ENCODE measurements around the gene ZFYVE28.
A peak's percentile ranks its signal among the peaks of the same experiment; 100 is the strongest.

Gene ZFYVE28

GRCh38 chr4:2241410-2242353 lies 176.8 kb downstream of the ZFYVE28 start, which contains the start of the genes HAUS3 and POLN:
Gene HAUS3, minus strand, starts transcription at chr4:2242121. Its CDS starts 1,175 bp downstream, at chr4:2240946.
Gene POLN, minus strand, starts transcription at chr4:2242121. Its CDS starts 12,890 bp downstream, at chr4:2229231.
- ChIA-PET CTCF (interaction anchor here (2.3 to 2.5 kb wide), 2 partner anchors 17 to 21 kb away, joined by 8 to 10 read pairs; no protein-coding TSS in a partner anchor), POLR2A (interaction anchor here (0.5 to 2.5 kb wide), 5 partner anchors 9 to 174 kb away, joined by 3 to 12 read pairs (median 3); partner anchors contain the start of gene MXD4)
- TF ChIP-seq, protein P1, sequence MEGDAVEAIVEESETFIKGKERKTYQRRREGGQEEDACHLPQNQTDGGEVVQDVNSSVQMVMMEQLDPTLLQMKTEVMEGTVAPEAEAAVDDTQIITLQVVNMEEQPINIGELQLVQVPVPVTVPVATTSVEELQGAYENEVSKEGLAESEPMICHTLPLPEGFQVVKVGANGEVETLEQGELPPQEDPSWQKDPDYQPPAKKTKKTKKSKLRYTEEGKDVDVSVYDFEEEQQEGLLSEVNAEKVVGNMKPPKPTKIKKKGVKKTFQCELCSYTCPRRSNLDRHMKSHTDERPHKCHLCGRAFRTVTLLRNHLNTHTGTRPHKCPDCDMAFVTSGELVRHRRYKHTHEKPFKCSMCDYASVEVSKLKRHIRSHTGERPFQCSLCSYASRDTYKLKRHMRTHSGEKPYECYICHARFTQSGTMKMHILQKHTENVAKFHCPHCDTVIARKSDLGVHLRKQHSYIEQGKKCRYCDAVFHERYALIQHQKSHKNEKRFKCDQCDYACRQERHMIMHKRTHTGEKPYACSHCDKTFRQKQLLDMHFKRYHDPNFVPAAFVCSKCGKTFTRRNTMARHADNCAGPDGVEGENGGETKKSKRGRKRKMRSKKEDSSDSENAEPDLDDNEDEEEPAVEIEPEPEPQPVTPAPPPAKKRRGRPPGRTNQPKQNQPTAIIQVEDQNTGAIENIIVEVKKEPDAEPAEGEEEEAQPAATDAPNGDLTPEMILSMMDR (IDR thresholded peaks at IDR 0.05; ENCODE audit: insufficient read depth, low read length, missing control alignments): no peak
- peak within 1 kb of the TSS; percentile 95 for H3K4me3 ChIP-seq (ENCODE audit: low read depth, low read length)
- DNase-seq (ENCODE audit: low read depth, low spot score): peak; percentile 59

DNA sequence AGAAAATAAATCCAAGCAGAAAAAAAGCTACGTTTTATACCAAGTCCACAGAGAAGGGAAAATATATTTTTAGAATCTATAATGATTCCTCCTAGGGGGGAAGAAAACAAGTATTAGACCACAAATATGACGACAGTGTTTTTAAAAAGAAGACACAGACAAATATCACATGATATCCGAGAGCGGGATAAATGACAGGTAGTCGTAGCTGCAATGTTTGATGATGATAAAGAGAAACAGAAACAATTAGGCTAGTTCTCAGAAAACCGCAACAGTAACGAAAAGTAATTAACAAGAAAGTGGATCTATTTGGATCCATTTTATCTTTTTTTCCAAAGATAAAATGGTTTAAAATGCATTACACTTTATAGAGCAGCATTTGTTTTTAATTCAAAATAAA lies 177.4 kb downstream of the ZFYVE28 start:
- CTCF ChIA-PET: interaction anchor here (0.9 to 2.5 kb wide), 3 partner anchors 17 to 227 kb away, joined by 3 to 10 read pairs (median 8); no protein-coding TSS in a partner anchor
- POLR2A ChIA-PET: interaction anchor here (2.5 kb wide), 1 partner anchor 21 kb away, joined by 12 read pairs; the partner anchor contains the start of gene MXD4
- TF ChIP-seq, protein P1 (IDR thresholded peaks at IDR 0.05; ENCODE audit: insufficient read depth, low read length, missing control alignments): no peak
- no peak for DNase-seq (ENCODE audit: low read depth, low spot score)
- peak overlapping the region; percentile 95 for H3K4me3 ChIP-seq (ENCODE audit: low read depth, low read length)

DNA sequence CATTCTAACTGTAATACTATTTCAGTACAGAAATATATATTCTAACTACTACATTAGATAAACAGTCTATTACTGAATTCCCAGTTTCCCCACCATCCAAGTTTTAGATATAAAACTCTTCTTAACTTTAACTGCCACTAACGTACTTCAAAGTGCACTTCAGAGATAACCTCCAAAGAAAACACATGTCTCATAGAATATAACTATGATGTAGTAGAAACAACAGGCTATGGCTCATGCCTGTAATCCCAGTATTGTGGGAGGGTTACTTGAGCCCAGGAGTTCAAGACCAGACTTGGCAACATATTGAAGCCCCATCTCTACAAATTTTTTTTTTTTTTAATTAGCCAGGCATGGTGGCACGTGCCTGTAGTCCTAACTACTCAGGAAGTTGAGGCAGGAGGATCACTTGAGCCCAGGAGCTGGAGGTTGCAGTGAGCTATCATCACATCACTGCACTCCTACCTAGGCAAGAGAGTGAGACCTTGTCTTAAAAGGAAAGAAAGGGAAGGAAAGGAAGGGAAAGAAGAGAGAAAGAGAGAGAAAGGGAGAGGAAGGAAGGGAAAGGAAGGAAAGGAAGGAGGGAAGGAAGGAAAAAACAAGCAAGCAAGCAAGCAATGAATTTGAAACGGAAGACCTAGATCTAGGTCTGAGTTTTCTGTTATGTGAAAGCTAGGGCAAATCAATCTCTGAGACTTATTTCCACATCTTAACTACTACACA lies 181.3 kb downstream of the ZFYVE28 start:
- no peak for DNase-seq (ENCODE audit: low read depth, low spot score)
- CTCF ChIA-PET: interaction anchor here (1.1 to 4.2 kb wide), 2 partner anchors 18 to 227 kb away, joined by 3 to 42 read pairs; no protein-coding TSS in a partner anchor
- POLR2A ChIA-PET: no interaction called here
- TF ChIP-seq, protein P1 (IDR thresholded peaks at IDR 0.05; ENCODE audit: insufficient read depth, low read length, missing control alignments): no peak
- H3K4me3 ChIP-seq (ENCODE audit: low read depth, low read length): no peak overlapping the region

GRCh38 chr4:2231082-2231481 lies 187.4 kb downstream of the ZFYVE28 start:
- H3K4me3 ChIP-seq (ENCODE audit: low read depth, low read length): no peak overlapping the region
- ChIA-PET CTCF (interaction anchor here (5.8 kb wide), 1 partner anchor 11 kb away, joined by 47 read pairs; no protein-coding TSS in a partner anchor), POLR2A (no interaction called here)
- DNase-seq (ENCODE audit: low read depth, low spot score): no peak
- TF ChIP-seq, protein P1 (IDR thresholded peaks at IDR 0.05; ENCODE audit: insufficient read depth, low read length, missing control alignments): no peak

GRCh38 chr4:2226261-2226660 lies 192.2 kb downstream of the ZFYVE28 start:
- no peak for DNase-seq (ENCODE audit: low read depth, low spot score)
- CTCF ChIA-PET: interaction anchor here (0.8 to 1.6 kb wide), 2 partner anchors 8 to 10 kb away, joined by 3 to 6 read pairs; no protein-coding TSS in a partner anchor
- POLR2A ChIA-PET: interaction anchor here (1.2 kb wide), 1 partner anchor 16 kb away, joined by 3 read pairs; no protein-coding TSS in a partner anchor
- no peak overlapping the region for H3K4me3 ChIP-seq (ENCODE audit: low read depth, low read length)
- TF ChIP-seq, protein P1 (IDR thresholded peaks at IDR 0.05; ENCODE audit: insufficient read depth, low read length, missing control alignments): no peak
